NCI-H82 treated with DMSO at 0.1 percent for 48 hours (cell line): Measurements from ENCODE around the gene BUB1.
"Not testable (repeated sequence)": the region's sequence is repeated elsewhere in the genome, so short reads cannot be mapped to it uniquely, and the experiment has no call there.

ENCODE experiments used
- DNase-seq: peaks from one replicate; lab custom pipeline; 2025; ENCODE audit not compliant: unreplicated experiment; lab: John Stamatoyannopoulos, UW

The BUB1 gene

DNA sequence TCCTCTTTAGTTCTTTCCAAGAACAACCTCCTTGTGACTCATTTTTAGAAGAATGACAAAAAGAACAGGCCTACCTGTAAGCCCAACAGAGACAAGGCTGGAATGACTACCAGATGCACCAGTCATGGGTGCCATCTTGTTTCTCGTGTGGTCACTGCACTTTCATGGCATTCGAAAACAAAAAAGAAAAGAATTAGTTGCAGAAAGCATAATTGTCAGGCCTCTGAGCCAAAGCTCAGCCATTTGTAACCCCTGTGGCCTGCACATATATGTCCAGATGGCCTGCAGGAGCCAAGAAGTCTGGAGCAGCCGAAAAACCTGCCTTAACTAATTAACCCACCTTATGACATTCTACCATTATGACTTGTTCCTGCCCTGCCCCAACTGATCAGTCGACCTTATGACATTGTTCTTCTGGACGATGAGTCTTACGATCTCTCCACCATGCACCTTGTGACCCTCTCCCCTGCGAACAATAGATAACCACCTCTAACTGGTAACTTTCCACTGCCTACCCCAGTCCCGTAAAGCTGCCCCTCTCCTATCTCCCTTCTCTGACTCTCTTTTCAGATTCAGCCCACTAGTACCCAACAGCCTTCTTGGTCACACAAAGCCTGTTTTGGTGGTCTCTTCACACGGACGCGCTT, 13.9 kb upstream of the BUB1 start:
- no peak for DNase-seq

DNA sequence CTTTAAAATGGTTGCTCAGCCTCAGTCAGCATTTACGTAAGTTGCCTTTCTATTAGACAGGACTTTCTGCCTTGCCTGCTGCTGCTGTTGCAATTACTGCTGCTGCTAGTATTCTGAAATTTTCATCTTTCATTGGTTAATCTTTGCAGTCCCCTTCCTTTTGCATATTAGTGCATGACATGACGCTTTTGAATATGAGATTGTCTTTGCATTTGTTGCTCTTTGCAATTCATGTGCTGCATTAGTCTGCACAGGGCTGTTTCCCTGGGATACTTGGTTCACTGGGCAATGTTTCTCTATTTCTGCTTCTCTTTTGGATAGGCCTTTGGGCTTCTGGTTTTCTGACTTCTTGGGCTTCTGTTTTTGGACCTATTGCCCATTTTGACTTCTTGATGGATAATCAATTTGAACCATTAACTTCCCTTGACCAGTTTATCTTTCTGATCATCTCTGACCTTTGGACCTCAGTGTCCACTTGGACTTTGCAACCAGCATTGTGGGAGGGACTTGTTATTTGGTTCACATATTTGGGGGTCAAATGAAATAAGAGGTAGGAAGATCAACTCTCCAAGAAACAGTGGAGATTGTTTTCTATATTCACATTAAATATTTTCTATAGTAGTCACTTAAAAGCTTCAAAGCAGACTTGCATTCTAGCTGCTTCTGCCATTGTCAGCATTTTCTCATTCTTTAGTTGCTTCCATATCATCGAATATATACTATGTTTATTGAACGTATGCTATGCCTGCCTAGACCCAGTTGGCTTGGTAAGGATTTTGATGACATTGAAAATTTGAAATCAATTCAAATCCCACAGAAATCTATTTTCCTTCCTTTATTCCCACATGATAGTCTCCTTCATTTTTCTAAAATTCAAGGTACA, 12.5 kb upstream of the BUB1 start:
- DNase-seq, result no peak

GRCh38 chr2:110688594-110689091, 10.8 kb upstream of the BUB1 start:
- DNase-seq, result no peak

DNA sequence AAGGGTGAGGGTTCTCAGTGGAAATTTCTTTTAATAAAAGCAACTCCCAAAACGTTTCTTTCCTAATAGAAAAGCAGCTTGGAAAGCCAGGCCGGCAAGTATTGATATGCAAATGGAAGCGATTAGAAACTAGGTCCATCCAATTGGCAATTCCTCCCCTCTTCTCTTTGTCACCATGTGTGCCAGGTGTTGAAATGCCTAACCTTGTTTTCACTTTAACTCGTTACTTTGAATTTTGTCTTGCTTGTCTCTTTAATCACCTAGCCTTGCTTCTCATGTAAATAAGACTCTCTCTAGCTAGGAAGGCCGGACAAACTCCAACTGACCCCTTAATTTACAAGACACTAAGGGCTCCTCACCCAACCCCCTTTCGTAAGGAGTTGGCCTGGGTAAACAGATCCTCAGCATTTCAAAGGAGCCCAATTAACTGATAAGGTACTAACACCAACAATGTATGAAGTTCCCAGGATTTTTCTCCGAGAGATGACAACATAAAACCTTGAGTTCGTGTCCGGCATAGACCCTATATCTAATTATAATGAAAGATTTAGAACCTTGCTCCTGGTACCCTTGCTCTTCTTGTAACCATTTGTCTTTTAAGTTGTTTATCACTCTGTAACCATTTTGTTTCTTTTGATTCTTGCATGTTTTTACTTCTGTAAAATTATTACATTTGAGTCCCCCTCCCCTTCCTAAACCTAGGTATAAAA, 10.1 kb upstream of the BUB1 start:
- not testable (repeated sequence) for DNase-seq

DNA sequence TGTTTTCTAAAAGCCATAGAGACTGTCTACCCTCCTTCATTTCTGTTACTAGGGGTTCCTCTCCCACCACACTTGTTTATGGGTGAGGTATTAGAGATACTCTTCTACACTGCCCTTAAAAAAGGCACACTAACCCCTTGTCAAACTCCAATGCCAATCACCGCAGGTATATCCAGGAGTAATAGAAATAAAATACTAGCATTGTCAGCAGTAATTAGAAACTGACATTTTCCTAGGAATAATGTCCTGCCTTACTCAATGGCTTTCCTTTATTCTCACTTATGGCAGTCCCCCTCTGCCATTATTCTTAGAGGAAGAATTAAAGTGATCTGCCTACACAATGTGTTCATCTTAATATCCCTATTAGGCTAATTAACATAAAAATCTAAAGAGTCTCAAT, 5.0 kb upstream of the BUB1 start:
- DNase-seq, result no peak

DNA sequence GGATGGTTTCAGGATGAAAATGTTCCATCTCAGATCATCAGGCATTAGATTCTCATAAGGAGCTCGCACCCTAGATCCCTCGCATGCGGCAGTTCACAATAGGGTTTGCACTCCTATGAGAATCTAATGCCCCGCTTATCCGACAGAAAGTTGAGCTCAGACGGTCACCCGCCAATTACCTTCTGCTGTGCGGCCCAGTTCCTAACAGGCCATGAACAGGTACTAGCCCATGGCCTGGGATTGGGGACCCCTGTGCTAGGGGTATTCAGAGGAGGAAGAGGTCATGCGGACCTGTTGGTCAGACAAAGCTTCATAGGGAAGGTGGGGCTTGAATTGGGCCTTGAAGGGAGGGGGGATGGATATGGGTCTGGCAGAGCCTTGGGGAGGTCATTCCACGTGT, 4.4 kb upstream of the BUB1 start:
- no peak for DNase-seq

GRCh38 chr2:110680709-110681108, 2.8 kb upstream of the BUB1 start:
- DNase-seq, result no peak

GRCh38 chr2:110679865-110680264, 2.0 kb upstream of the BUB1 start:
- DNase-seq, result no peak

GRCh38 chr2:110679337-110679707, 1.5 kb upstream of the BUB1 start:
- no peak for DNase-seq

- DNase-seq, result no peak
These were observed 834 bp upstream of the BUB1 start for GRCh38 chr2:110678457-110679336.

DNA sequence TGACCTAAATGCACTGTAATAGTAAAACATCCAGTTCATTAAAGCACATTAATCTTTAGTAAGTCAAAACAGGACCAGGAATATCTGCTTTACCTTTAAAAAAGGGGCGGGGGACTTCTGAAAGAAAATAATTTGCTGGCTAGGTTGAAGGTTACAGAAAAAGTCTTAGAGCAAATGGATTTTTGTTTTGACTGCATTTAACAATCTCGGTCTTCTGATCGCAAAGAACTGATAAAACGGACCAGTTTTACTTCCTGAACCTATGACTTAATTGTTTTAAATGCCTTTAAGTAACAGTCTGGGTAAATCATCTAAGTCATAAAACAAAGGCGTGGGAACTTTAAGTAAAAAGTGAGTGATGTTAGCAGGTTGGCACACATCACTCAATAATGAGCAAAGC, 783 bp downstream of the BUB1 start:
- no peak for DNase-seq

DNA sequence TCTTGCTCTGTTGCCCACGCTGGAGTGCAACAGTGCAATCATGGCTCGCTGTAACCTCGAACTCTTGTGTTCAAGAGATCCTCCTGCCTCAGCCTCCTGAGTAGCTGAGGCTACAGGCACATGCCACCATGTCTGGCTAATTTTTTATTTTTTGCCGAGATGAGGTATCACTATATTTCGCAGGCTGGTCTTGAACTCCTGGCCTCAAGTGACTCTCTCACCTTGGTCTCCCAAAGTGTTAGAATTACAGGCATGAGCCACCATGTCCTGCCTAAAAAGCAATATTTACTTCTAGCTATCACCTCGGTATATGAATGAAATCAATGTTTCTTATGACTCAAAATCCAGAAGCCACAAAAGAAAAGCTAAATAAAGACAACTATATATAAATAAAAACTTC, 2.2 kb downstream of the BUB1 start:
- DNase-seq, result no peak

DNA sequence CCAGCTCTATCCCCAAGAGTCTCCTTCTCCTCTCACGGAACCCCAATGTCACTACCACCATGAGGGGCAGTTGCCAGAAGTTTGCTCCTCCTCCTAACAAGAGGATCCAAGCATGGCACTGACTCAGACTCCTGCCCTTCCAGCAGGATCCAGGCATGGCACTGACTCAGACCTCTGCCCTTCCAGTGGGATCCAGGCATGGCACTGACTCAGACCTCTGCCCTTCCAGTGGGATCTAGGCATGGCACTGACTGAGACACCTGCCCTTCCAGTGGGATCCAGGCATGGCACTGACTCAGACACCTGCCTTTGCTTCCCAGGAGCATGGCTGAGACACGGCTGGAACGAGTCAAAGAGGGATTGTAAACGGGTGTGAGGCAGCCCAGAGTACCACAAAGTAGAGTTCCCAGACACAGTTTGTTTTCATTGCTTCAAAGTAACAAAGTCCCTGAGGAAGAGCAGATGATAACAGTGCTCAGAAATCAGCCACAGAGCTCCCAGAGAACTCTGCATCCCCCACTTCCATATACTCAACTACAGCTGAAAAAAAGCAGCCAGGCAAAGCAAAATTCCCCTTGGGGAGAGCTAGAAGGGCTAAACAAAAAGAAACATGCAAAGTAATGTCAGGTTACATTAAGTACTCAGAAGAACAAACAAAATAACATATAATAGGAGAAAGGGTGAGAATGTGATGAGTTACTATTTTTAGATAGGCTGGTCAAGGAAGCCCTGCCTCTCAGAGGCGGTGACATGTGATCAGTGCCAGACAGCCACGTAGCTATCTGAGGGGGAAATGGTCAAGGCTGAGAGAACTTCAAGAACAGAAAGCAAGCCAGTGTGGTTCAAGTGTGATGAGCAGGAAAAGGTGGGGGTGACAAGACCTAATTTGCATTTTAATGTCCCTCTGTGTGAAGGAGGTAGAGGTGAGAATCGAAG, 3.0 kb downstream of the BUB1 start:
- DNase-seq, result no peak

DNA sequence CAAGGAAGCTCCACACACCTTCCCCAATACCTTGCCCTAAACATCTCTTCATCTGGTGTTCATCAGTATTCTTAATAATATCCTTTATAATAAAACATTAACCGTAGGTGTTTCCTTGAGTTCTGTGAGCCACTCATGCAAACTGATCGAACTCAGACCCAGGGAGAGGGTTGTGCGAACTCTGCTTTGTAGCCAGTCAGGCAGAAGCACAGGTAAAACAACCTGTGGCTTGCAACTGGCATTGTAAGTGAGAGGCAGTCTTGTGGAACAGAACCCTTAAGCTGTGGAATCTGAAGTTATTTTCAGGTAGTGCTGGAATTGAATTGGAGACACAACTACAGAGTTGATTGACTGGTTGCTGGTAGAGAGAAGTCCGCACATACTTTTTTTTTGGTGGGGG, 4.7 kb downstream of the BUB1 start:
- DNase-seq, result no peak

GRCh38 chr2:110670826-110671225, 7.0 kb downstream of the BUB1 start:
- DNase-seq, result no peak

DNA sequence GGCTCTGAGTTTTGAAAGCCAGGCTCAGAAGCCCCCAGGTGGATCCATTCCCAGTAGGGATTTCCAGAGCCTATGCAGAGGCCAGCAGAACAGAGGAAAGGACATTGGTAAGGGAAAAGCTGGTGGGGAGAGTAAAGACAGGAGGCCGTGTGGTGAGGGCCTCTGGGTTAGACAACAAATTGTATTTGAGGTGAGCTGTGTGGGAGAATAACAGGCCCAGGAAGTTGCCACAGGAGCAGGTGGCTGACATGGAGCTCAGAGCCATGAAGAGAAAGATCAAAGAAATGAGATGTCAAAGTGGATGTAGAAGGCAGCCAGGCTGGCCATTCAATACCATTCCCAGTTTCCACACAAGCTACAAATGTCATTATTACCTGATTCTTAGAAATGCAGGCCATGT, 8.8 kb downstream of the BUB1 start:
- DNase-seq, result no peak

GRCh38 chr2:110667071-110667470, 10.8 kb downstream of the BUB1 start:
- no peak for DNase-seq

DNA sequence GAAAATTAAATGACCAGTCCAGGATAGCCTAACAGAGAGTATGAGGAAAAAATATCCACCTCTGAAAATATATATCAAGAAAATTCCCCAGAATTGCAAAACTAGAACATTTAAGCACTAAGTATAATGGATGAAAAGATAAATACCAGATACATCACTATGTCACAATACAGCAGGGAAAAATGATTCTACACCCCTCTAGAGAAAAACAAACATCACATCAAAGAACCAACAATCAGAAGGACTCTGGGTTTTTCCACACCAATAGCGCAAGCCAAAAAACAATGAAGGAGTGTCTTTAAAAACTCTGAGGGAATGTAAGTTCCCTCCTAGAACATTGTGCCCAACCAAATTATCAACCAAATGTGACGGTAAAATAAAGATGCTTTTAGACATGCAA, 13.7 kb downstream of the BUB1 start:
- no peak for DNase-seq

DNA sequence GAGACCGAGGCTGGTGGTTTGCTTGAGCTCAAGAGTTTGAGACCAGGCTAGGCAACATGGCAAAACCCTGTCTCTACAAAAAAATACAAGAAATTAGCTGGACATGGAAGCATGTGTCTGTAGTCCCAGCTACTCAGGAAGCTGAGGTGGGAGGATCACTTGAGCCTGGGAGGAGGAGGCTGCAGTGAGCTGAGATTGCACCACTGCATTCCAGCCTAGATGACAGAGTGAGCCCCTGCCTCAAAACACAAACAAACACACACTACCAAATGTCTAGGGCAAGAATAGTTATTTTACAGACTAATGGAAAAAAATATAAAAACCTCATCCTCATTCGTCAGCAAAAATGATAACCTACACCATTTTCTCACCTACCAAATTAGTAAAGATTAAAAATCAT, 15.3 kb downstream of the BUB1 start:
- no peak for DNase-seq

- DNase-seq, result no peak
These were observed 17.3 kb downstream of the BUB1 start for GRCh38 chr2:110660558-110660957.
